Kidney epithelial cell (primary cell): ENCODE measurements around the gene SGCD. TPM values are rescaled to one million over a fixed set of nuclear protein-coding genes. Genes with fewer than 3 reads are reported as not detected.

ENCODE experiments used
- DNase-seq: peaks from one replicate; pipeline ENCODE4 v3.0.0-alpha.2; 2010; ENCODE audit warnings: low read depth
- H3K27me3 ChIP-seq: 2 replicates; pipeline ENCODE4 v1.6.0; 2011; ENCODE audit warnings: low read length; ENCODE audit not compliant: control insufficient read depth, insufficient read depth
- H3K36me3 ChIP-seq: 2 replicates; pipeline ENCODE4 v1.5.1; 2011; ENCODE audit warnings: low read length; ENCODE audit not compliant: control insufficient read depth, insufficient read depth
- H3K4me3 ChIP-seq: 2 replicates; pipeline ENCODE4 v1.5.1; 2011; ENCODE audit warnings: low read depth, mild to moderate bottlenecking, control low read depth, low read length
- CTCF ChIP-seq: IDR thresholded peaks from 2 replicates; pipeline ENCODE4 v1.5.1; 2011; ENCODE audit warnings: mild to moderate bottlenecking, moderate library complexity, low read length, control low read depth, inconsistent platforms; ENCODE audit not compliant: insufficient read depth, poor library complexity, severe bottlenecking
- total RNA-seq: library from RNA; depleted of rRNA; stranded (reverse); fragments of >200 nt; gene quantifications from 2 replicates; pipeline ENCODE4 v1.2.3, GENCODE V29; 2015

Gene SGCD
- total RNA-seq, 1 donor from 2014 or later, result 0.29 TPM

DNA sequence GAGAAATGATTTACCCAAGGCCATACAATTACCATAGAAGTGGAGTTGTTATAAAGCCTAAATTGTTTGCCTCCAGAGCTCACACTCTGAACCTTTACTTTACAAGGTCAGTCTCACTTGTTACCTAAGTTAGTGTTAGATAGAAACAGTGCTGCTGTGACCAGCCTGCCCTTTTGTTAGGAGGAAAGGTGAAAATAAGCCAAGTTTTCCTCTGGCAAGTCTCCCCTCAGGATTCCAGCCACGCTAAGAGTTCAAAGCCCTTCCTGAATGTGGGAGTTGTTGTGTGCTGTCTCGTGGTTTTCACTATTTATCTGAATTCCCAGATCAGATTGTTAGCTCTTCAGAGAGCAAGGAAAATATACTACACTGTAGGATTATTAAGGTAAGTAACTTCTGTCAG lies 260.0 kb downstream of the SGCD start:
- no peak for TF ChIP-seq CTCF
- H3K27me3 ChIP-seq, result no peaks in the 10 kb centered on the region
- H3K36me3 ChIP-seq, result no peaks in the 10 kb centered on the region
- no peak for DNase-seq
- H3K4me3 ChIP-seq, result no peak overlapping the region

- Histone ChIP-seq H3K36me3 (no peaks in the 10 kb centered on the region), H3K27me3 (no peaks in the 10 kb centered on the region), H3K4me3 (no peak overlapping the region)
- TF ChIP-seq CTCF, result no peak
- DNase-seq, result no peak
These were observed 261.3 kb downstream of the SGCD start for GRCh38 chr5:156588306-156588705.

DNA sequence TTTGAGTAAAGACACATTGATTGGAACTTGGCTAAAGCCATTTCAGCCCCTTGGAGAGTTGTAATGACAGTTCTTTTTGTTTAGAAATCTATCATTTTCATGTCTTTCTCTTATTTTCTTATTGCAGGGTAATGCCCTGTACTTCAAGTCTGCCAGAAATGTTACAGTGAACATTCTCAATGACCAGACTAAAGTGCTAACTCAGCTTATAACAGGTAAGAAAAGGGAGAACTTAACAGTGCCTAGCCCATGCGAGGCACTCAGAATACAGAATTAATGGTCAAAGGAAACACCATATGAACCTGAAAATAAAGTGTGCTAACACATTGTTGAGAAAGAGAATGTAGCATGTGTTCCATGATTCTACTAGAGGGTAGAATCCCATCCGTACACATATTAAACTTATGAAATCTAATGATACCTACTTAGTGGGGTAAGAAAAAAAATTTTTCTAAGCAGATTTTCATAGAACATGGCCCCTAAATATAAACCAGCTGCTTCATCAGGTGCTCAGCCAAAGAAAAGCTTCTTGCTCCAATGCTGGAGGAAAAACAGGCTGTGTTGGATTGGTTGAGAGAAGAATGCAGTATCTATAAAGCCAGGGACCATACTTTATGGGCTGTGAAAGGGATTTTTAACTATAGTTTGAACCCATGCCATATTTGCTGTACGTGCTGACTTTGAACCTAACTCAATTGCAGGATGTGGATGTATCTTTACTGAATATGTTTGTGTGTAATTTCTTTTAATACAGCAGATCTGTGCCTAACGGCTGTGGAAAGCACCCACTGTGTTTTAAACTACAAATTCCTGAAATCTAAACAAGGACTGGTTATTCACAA lies 262.4 kb downstream of the SGCD start:
- Histone ChIP-seq H3K36me3 (no peaks in the 10 kb centered on the region), H3K27me3 (no peaks in the 10 kb centered on the region), H3K4me3 (no peak overlapping the region)
- no peak for TF ChIP-seq CTCF
- DNase-seq, result no peak

DNA sequence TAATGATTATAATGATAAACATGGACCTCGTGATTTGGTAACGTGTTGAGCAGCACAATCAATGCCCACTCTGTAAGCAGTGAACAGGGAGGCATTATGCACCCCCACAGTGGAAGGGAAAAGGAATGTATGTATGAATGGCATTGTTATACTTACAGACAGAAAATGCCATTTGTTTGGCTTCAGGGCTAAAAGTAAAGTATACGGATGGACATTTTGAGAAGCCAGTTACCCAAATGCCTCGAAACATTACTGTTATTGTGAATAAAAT lies 262.9 kb downstream of the SGCD start:
- Histone ChIP-seq H3K27me3 (no peaks in the 10 kb centered on the region), H3K4me3 (no peak overlapping the region), H3K36me3 (no peaks in the 10 kb centered on the region)
- TF ChIP-seq CTCF, result no peak
- no peak for DNase-seq

DNA sequence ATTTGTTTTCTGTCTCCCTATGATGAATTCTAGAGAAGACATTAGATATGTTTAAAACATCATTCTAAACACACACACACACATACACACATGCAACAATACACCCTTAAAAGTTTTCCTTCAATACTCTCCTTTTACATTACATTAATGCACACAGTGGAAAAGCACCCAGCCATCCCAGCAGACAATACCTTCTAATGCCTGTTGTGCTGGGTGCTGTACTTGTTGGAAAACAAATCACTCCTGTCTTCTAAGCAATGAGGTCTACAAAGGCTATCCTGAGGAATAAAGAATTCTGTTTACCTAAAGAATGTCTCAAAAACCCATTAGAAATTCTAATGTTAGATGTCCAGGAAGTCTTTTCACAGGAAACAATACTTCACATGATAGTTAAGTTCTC lies 264.0 kb downstream of the SGCD start:
- no peaks in the 10 kb centered on the region for H3K27me3 ChIP-seq
- H3K4me3 ChIP-seq, result no peak overlapping the region
- TF ChIP-seq CTCF, result no peak
- no peak for DNase-seq
- H3K36me3 ChIP-seq, result no peaks in the 10 kb centered on the region

- Histone ChIP-seq H3K36me3 (no peaks in the 10 kb centered on the region), H3K27me3 (no peaks in the 10 kb centered on the region), H3K4me3 (no peak overlapping the region)
- TF ChIP-seq CTCF, result no peak
- no peak for DNase-seq
These were observed 264.7 kb downstream of the SGCD start for GRCh38 chr5:156591631-156592030.
